ENCODE measurements around the gene TRIM10. TPM values are rescaled to one million over a fixed set of nuclear protein-coding genes. Genes with fewer than 3 reads are reported as not detected.
"Not testable (repeated sequence)": the region's sequence is repeated elsewhere in the genome, so short reads cannot be mapped to it uniquely, and the experiment has no call there.

Gene TRIM10
- total RNA-seq, 1 donor from 2014 or later: 1.9 TPM

- DNase-seq (ENCODE audit: low spot score): peak; percentile 65
- peak; percentile 99 for ATAC-seq
Measured at GRCh38 chr6:30130887-30131862, 29.8 kb downstream of the TRIM10 start.

GRCh38 chr6:30130179-30130679 lies 30.8 kb downstream of the TRIM10 start:
- no peak for DNase-seq (ENCODE audit: low spot score)
- no peak for ATAC-seq

GRCh38 chr6:30129265-30130178 lies 31.5 kb downstream of the TRIM10 start:
- DNase-seq (ENCODE audit: low spot score): no peak

GRCh38 chr6:30127238-30128093 lies 33.5 kb downstream of the TRIM10 start:
- DNase-seq (ENCODE audit: low spot score) (no peak), ATAC-seq (no peak)

More at GRCh38 chr6:30129265-30130178, 31.5 kb downstream of the TRIM10 start:
- no peak for ATAC-seq

GRCh38 chr6:30122515-30122914 lies 38.5 kb downstream of the TRIM10 start:
- no peak for ATAC-seq

GRCh38 chr6:30121446-30122366 lies 39.3 kb downstream of the TRIM10 start:
- ATAC-seq (no peak), DNase-seq (ENCODE audit: low spot score) (no peak)

More at GRCh38 chr6:30122515-30122914, 38.5 kb downstream of the TRIM10 start:
- DNase-seq (ENCODE audit: low spot score): no peak

- ATAC-seq; DNase-seq (ENCODE audit: low spot score): not testable (repeated sequence)
Measured at GRCh38 chr6:30118691-30119090, 42.3 kb downstream of the TRIM10 start.

GRCh38 chr6:30116724-30117123 lies 44.3 kb downstream of the TRIM10 start:
- DNase-seq (ENCODE audit: low spot score) (no peak), ATAC-seq (no peak)

GRCh38 chr6:30113841-30114240 lies 47.2 kb downstream of the TRIM10 start:
- no peak for ATAC-seq
- DNase-seq (ENCODE audit: low spot score): no peak

- peak; percentile 31 for ATAC-seq
- DNase-seq (ENCODE audit: low spot score): no peak
Measured at GRCh38 chr6:30113003-30113759, 47.8 kb downstream of the TRIM10 start, which contains the start of gene TRIM31. TSS of gene TRIM31 (minus strand) at chr6:30113090. CDS start at chr6:30112805, 285 bp downstream.

- peak; percentile 39 for ATAC-seq
- DNase-seq (ENCODE audit: low spot score): no peak
Measured at GRCh38 chr6:30112402-30112994, 48.5 kb downstream of the TRIM10 start.

GRCh38 chr6:30111266-30111856 lies 49.6 kb downstream of the TRIM10 start:
- ATAC-seq (no peak), DNase-seq (ENCODE audit: low spot score) (no peak)

GRCh38 chr6:30104661-30105060 lies 56.4 kb downstream of the TRIM10 start:
- DNase-seq (ENCODE audit: low spot score) (no peak), ATAC-seq (no peak)

GRCh38 chr6:30103872-30104179 lies 57.2 kb downstream of the TRIM10 start:
- DNase-seq (ENCODE audit: low spot score): no peak
- ATAC-seq: no peak

GRCh38 chr6:30102970-30103871 lies 57.8 kb downstream of the TRIM10 start:
- DNase-seq (ENCODE audit: low spot score): peak; percentile 87

GRCh38 chr6:30102414-30102969 lies 58.5 kb downstream of the TRIM10 start:
- no peak for DNase-seq (ENCODE audit: low spot score)
- ATAC-seq: peak; percentile 2

More at GRCh38 chr6:30102970-30103871, 57.8 kb downstream of the TRIM10 start:
- peak; percentile 85 for ATAC-seq
